ENCODE measurements around the gene SEPTIN11.

Gene SEPTIN11

DNA sequence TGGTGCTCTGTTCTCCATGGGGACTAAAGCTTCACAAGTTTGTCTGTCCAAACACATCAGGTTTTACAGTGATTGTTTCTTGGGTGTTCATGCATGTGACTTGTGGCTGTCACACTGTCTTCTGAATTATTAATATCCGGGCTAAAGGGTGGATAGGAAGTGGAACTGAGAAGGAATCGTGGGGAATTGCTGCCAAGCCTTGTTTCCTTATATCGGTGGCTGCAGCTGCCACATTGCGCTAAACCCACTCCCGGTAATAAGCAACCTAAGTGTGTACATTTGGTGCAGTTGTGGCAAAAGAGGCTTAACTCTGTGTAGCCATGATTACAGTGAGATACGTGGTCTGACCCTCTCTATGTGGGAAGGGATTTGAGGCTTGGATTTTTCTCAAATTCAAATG, 30.7 kb downstream of the SEPTIN11 start:
- DNase-seq (ENCODE audit: low read depth): no peak

GRCh38 chr4:76981644-76982043, 32.1 kb downstream of the SEPTIN11 start:
- DNase-seq (ENCODE audit: low read depth): no peak

DNA sequence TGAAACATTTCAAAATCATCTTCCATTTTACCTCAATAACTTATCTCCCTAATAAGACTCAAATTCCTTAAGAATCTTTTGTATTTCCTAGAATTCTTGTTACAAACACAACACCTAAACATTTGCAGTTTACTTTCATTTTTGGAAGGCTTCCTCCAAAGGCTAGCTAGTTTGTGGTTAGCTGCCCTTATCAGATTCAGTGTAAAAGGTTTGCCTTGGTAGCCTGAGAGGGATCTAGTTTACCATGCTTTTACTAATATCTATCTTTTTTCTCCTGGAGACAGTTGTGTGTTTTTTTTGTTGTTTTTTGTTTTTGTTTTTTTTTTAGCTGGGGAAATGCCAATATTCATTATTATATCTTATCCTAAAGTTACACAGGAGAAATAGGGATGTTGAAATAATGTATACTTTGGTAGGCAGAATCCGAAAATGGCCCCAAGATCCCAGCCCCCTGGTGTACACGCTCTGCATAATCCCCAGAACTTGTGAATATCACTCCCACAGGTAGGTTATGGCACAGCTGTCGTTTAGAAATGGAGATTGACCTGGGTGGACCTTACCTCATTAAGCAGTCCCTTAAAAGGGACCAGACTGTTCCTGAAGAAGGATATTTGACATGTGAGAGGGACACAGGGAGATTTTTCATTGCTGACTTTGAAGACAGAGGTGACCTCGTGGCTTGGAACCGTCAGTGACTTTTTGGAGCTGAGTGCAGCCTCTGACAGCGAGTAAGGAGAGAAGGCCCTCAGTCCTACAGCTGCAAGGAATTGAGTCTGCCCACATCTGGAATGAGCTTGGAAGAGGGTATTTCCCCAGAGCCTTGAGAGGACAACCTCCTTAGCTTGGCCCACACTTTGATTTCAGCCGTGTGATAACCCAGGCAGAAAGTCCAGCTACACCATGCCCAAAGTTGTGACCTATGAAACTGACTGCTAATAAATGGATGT, 33.4 kb downstream of the SEPTIN11 start:
- DNase-seq (ENCODE audit: low read depth): no peak

- no peak for DNase-seq (ENCODE audit: low read depth)
These were observed 34.6 kb downstream of the SEPTIN11 start for GRCh38 chr4:76984127-76984526.

DNA sequence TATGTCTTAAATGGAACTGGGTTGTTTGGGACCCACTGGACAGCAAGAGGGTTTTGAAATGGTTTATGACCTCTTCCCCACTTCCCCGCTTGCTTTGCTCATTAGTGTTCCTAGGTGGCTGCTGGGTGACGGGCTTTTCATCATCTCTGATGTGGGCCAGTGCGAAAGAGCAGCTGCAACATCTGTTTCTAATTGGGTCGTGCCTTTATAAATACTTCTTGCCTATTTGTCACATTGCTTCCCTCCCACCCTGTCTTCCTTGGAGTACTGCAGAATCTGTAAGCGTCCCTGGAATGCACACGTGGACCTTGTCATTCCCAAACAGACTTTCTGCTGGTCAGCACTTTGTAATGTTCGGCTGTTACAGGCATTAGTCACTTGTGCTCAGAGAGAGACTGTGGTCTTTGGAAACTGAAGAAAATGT, 35.2 kb downstream of the SEPTIN11 start:
- DNase-seq (ENCODE audit: low read depth): peak; percentile 94

GRCh38 chr4:76987153-76987591, 37.6 kb downstream of the SEPTIN11 start:
- peak; percentile 92 for DNase-seq (ENCODE audit: low read depth)

DNA sequence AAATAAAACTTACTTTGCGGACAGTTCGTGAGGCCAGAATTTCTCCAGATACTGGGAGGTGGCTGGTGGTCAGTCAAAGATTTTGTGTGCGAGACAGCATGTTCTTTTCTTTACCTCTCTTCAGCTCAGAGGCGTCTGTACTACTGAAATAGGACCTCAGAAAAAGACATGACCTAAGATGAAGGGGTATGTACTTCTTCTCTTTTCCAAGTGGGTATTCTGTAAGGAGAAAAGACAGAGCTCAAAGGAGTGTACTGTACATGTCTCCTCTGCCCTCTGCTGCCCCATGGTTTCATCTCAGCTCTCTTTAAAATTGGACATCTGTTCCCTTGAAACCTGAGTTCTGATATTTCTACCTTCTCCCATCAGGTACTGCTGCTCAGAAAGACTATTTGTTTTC, 38.1 kb downstream of the SEPTIN11 start:
- DNase-seq (ENCODE audit: low read depth): no peak

DNA sequence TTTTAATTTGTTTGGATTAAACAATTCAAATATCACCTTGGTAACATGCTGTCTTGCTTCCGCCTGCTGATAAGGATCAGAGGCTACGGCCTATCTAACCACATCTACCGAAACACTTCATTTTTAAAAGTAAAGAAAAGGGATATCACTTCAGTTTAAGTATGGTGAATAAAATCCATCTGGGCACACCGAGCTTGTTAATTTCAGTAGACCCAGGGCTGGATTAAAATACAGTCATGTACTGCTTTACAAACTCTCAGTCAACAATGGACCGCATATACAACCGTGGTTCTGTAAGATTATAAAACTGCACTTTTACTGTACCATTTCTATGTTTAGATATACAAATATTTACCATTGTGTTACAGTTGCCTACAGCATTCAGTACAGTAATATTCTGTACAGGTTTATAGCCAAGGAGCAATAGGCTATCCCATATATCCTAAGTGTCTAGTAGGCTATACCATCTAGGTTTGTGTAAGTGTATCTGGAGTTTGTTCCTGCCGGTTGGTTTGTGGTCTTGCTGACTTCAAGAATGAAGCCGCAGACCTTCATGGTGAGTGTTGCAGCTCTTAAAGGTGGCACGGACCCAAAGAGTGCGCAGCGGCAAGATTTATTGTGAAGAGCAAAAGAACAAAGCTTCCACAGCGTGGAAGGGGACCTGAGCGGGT, 40.0 kb downstream of the SEPTIN11 start:
- no peak for DNase-seq (ENCODE audit: low read depth)

DNA sequence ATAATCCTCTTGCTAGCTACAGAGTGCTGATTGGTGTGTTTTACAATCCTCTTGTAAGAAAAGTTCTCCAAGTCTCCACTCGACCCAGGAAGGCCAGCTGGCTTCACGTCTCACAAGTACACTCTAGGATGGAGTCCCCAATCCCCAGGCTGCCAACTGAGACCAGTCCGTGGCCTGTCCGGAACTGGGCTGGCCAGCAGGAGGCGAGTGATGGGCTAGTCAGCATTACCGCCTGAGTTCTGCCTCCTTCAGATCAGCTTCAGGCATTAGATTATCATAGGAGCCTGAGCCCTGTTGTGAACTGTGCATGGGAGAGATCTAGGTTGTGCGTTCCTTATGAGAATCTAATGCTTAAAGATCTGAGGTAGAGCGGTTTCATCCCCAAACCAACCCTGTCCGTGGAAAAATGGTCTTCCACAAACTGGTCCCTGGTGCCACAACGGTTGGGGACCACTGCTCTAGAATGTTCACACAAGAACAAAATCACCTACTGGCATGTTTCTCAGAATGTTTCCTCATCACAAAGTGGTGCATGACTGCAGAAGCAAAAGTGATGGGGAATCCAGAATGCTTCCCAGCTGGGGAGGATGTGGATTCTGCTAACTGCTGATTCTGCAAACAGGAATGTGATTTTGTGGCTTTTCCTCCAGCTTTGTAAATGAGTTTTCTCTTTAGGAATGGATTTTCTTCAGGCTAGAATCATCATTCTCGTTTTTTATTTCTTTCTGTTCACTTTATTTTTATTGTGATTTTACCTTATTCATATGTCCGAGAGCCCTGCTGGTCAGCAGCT, 40.9 kb downstream of the SEPTIN11 start:
- peak; percentile 75 for DNase-seq (ENCODE audit: low read depth)

GRCh38 chr4:76991161-76991660, 41.7 kb downstream of the SEPTIN11 start:
- DNase-seq (ENCODE audit: low read depth): no peak

GRCh38 chr4:76993787-76994641, 44.5 kb downstream of the SEPTIN11 start:
- DNase-seq (ENCODE audit: low read depth): no peak

GRCh38 chr4:76995776-76996175, 46.2 kb downstream of the SEPTIN11 start:
- DNase-seq (ENCODE audit: low read depth): no peak

- no peak for DNase-seq (ENCODE audit: low read depth)
These were observed 46.9 kb downstream of the SEPTIN11 start for GRCh38 chr4:76996445-76996844.

DNA sequence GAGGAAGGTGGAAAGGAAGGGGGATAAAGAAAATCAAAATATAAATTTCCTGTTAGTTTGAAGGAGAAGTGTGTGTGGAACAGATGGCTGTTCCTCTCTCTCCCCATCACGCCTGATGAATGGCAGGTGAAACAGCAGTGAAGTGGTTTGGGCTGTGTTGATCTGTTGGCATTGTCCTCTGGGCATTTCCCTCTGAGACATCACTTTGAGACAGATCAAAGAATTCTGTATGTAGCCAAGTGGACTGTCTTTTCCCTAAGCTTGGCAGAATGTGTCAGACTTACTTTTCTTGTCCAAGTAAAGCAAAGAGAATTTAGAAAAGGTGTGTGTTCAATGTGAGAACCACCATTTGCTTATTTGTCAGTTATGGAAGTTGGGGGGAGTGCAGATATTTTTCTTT, 47.5 kb downstream of the SEPTIN11 start:
- DNase-seq (ENCODE audit: low read depth): no peak

- no peak for DNase-seq (ENCODE audit: low read depth)
These were observed 48.0 kb downstream of the SEPTIN11 start for GRCh38 chr4:76997532-76997931.

GRCh38 chr4:76998251-76998901, 48.8 kb downstream of the SEPTIN11 start:
- no peak for DNase-seq (ENCODE audit: low read depth)

Measured in HS-27A (cell line).